Erythroblast (primary cell): Measurements from ENCODE around the gene COA1.

Source experiments
- GATA1 ChIP-seq: IDR thresholded peaks from 2 replicates; pipeline ENCODE4 v1.6.1; 2011; ENCODE audit warnings: low read depth, mild to moderate bottlenecking, control low read depth, low read length, moderate library complexity
- POLR2A ChIP-seq: IDR thresholded peaks from 2 replicates; pipeline ENCODE4 v1.6.1; 2011; ENCODE audit warnings: mild to moderate bottlenecking, low read length

DNA sequence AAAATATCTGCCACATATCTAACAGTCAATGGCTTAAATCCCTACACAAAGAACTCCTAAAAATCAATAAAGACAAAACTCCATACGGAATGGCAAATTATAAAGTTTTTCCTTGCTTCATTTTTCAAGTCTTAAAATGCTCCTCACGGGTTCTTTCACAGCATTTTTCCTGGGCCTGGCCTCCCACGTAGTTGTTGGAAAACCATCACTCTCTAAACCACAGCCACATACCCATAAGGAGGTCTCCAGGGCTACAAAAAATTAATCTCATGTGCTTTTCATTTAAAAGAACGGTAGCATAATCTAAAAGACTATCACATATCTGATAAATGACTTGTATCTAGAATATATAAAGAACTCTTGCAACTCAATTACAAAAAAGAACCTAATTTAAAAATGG lies 2.9 kb downstream of the COA1 start:
- TF ChIP-seq POLR2A (no peak), GATA1 (no peak)
